ENCODE measurements around the gene FRMD4B.

- TF ChIP-seq CTCF (IDR thresholded peaks at IDR 0.05; ENCODE audit: extremely low read depth in 1 of 2, insufficient read depth in 1 of 2, low read depth in 1 of 2, low read length in 2 of 2) (no peak), JUN (IDR thresholded peaks at IDR 0.05; ENCODE audit: borderline replicate concordance, insufficient read depth, insufficient read length, low read depth) (no peak), EZH2 (IDR thresholded peaks at IDR 0.05; ENCODE audit: borderline replicate concordance, low read depth, low read length, severe bottlenecking) (no peak), MAX (IDR thresholded peaks at IDR 0.05; ENCODE audit: insufficient read depth, insufficient read length) (no peak), POLR2A (IDR thresholded peaks at IDR 0.05; ENCODE audit: low read depth, low read length) (no peak), POLR2AphosphoS5 (IDR thresholded peaks at IDR 0.05; ENCODE audit: insufficient read depth, low read depth, low read length) (no peak)
Measured at GRCh38 chr3:69388241-69388640, 2.4 kb upstream of the FRMD4B start.

Measured in endothelial cell of umbilical vein (primary cell).